DOHH2 (cell line): ENCODE results near the gene RAB40B.

ENCODE experiments used
- EZH2phosphoT487 ChIP-seq: fragments of 200-600 bp; sonication (generic); IDR thresholded peaks from 2 replicates; pipeline ENCODE4 v1.6.1; 2017; ENCODE audit warnings: borderline replicate concordance, mild to moderate bottlenecking, antibody characterized with exemption, low read length, moderate library complexity, mixed read lengths
- TF ChIP-seq, protein P1 (sequence below): fragments of 200-600 bp; sonication (generic); IDR thresholded peaks from one replicate; pipeline ENCODE4 v1.5.1; 2014; ENCODE audit warnings: antibody characterized with exemption, mild to moderate bottlenecking, low read depth, low read length; ENCODE audit not compliant: poor library complexity, severe bottlenecking

DNA sequence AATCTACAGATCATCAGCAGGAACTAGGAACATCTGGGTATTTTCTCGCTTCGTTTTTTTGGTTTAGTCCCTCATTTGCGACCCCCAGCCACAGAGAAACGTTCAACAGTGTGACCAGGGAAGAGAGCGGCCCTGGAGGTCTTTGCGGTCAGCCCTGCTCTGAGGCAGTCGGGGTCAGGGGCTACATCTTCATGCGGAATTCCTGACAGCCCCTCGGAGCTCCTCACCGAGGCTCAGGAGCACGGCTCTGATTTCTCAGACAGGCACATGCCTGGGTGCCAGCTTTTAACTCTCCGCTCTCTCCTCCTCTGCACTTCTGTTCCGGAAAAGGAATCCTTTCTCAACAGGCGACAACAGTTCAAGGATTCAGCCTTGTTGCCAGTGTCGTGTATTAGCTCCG lies 42.2 kb downstream of the RAB40B start:
- TF ChIP-seq, protein P1, sequence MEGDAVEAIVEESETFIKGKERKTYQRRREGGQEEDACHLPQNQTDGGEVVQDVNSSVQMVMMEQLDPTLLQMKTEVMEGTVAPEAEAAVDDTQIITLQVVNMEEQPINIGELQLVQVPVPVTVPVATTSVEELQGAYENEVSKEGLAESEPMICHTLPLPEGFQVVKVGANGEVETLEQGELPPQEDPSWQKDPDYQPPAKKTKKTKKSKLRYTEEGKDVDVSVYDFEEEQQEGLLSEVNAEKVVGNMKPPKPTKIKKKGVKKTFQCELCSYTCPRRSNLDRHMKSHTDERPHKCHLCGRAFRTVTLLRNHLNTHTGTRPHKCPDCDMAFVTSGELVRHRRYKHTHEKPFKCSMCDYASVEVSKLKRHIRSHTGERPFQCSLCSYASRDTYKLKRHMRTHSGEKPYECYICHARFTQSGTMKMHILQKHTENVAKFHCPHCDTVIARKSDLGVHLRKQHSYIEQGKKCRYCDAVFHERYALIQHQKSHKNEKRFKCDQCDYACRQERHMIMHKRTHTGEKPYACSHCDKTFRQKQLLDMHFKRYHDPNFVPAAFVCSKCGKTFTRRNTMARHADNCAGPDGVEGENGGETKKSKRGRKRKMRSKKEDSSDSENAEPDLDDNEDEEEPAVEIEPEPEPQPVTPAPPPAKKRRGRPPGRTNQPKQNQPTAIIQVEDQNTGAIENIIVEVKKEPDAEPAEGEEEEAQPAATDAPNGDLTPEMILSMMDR: no peak
- TF ChIP-seq EZH2phosphoT487: no peak
